Measurements from ENCODE around the gene PLXDC2.

The PLXDC2 gene

DNA sequence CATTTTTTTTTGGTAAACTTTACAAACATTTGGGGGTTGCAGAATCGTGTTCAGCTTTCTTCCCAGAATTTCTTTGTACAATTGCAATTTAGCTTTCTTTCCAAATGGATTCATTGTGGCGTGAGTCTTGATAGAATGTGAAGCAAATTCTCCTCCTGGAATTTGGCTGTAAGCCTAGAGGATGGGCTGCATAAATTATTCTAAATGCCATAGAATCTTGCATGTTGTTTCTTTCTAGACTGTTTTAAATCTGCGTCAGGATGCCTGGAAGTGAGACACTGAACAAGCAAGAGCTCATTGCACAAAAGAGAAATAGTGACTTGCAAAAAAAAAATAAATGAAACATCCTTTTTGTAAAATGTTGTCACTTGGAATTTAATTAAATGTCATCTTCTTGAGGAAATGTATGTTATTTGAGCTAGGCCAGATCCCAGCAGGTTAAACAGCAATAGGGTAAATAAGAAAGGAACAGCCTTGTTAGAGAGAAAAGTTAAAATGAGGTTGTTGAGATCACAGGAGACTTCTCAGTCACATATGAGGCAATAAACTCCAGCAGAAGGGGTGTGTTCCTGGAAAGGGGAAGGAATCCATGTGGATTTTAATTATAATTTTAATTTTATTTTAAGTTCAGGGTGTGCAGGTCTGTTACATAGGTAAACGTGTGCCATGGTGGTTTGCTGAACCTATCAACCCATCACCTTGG lies 483.0 kb downstream of the PLXDC2 start:
- no peak for DNase-seq

DNA sequence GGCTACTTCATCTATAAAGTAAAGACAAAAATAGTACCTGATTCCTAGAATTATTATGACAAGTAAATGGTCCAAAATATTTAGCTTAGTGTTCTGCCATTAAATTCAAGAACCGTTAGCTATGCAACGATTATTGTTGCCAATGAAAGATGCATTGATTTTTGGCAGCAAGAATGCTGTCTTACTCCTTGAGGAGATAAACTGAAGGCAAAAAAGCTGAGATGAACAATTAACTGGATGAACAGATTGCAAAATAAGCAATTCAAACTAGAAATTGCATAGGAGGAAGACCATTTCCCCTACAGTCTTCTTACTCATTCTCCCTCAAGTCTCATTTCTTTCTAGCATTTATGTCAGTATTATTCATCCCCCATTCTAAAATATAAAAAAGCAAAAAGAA lies 484.5 kb downstream of the PLXDC2 start:
- DNase-seq = no peak

DNA sequence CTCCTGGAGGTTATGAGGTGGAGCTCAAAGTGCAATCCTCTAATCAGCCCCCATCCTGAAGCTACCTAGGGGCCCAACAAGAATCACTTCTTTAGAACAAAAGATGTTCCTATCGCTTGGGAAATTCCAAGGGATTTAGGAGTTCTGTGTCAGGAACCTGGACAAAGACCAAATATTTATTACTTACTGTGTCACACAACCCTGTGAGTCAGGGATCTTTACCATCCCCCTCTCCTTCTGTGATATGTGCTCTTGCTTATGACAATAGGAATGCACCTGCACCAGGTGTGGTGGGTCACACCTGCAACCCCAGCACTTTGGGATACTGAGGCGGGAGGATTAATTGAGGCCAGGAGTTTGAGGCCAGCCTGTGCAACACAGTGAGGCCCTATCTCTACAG lies 485.8 kb downstream of the PLXDC2 start:
- no peak for DNase-seq

DNA sequence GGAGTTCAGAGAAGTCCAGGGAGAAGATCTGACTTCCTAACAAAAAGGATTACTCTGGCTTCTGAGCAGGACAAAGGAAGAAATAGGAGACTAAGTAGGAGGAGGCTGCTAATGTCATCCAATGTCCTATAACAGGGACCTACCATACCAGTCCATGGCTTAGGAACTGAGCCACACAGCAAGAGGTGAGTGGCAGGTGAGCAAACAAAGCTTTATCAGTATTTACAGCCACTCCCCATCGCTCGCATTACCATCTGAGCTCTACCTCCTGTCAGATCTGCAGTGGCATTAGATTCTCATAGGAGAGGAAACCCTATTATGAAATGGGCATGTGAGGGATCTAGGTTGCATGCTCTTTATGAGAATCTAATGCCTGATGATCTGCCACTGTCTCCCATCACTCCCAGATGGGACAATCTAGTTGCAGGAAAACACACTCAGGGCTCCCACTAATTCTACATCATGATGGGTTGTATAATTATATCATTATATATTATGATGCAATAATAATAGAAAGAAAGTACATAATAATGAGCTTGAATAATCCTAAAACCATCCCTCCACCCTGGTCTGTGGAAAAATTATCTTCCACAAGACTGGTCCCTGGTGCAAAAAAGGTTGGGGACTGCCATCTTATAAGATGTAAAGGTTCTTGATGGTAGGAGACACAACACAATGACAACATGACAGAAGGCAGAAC lies 487.4 kb downstream of the PLXDC2 start:
- no peak for DNase-seq

DNA sequence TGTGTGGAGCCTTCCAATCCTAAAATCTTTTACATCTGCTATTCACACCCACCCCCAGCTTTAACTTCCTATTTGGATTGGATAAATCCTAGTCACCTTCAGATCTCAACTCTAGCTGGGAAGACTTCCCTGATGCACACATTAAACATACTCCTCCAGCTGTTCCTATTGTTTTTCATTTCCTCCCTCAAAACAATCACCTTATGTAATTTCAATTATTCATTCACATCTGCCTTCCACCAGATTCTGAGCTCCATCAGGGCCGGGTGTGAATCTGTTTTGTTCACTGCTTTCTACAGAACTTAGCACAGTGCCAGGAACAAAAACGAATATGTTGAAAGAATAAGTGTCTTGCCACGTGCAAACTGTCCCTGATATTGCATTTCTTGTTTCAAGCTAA lies 497.4 kb downstream of the PLXDC2 start:
- DNase-seq = no peak

DNA sequence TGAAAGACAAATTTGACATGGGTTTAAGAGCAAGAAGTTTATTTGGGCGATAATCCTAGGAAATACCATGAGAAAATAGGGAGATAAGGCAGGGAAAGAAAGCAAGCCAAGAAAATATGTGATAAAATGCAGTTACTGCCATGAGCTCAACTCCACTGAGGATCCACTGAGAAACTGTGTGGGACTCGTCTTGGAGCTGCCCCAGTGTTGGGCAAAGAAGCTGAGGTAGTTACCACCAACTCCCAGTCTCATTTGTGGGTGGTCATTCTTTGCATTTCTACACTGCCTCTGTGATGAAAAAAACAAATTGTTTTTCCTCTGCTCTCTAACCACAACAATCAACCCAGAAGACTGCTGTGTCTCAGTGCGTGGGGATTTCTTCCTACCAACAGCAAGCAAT lies 498.2 kb downstream of the PLXDC2 start:
- DNase-seq = no peak

DNA sequence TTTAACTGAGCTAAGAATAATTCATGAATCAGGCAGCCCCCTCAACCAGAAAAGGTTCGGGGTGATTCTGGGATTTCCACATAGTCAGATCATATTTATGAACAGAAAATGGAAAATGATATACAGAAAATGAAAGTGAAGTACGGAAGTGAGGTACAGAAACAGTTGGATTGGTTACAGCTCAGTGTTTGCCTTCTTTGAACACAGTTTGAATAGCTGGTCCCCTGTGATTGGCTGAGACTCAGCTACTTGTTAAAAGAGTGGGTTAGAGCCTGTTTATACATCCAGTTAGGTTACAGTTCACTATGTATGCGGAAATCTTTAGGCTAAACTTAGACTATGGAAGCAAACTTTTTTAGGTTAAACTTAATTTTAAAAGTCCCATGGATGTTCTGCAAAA lies 511.7 kb downstream of the PLXDC2 start:
- DNase-seq = no peak

DNA sequence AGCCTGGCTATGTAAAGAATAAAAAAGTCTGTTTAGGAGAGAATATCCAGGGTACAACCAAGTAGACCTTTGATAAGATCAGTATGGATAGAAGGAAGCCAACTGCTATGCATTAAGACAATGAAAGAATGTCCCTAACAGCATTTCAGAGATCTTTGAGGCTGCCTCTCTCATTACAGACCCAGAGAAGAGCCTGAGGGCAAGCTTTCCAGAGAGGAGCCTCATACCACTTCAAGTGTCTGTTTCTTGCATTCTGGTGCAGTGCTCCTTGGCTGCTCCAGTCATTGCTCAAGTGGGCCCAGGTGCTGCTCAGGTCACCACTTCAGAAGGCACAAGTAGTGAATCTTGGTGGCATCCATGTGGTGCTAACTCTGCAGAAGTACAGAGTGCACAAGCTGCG lies 514.0 kb downstream of the PLXDC2 start:
- DNase-seq = no peak

DNA sequence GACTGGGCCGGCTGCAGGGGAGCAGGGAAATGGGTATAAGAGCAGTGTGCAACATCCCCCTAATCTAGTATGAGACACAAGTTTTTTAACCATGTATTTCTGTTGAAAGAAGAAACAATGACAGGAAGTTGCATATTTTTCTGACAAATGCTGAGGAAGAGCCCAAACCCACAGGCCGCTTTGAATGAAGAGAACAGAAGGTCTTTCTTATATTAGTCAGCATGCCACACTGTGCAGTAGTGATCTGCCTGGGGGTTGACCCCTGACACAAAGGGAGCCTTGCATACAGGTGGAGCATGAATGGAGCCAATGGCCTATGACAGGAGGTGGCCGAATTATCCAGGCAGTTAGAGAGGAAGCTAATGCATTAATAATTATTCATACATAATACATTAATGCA lies 518.3 kb downstream of the PLXDC2 start:
- DNase-seq = no peak
